PC-9 (cell line): Measurements from ENCODE around the gene POLDIP3.

Experiments used
- EZH2 ChIP-seq: fragments of 200-600 bp; sonication (generic); IDR thresholded peaks from 2 replicates; pipeline ENCODE4 v1.8.0; 2017; ENCODE audit warnings: antibody characterized with exemption, low read depth
- TF ChIP-seq, protein P1 (sequence below): fragments of 200-600 bp; sonication (generic); conservative IDR thresholded peaks from 2 replicates; pipeline ENCODE4 v1.6.1; 2017; ENCODE audit warnings: mixed run types, antibody characterized with exemption, mild to moderate bottlenecking, moderate library complexity

GRCh38 chr22:42645938-42646568 lies 31.4 kb upstream of the POLDIP3 start:
- TF ChIP-seq, protein P1, sequence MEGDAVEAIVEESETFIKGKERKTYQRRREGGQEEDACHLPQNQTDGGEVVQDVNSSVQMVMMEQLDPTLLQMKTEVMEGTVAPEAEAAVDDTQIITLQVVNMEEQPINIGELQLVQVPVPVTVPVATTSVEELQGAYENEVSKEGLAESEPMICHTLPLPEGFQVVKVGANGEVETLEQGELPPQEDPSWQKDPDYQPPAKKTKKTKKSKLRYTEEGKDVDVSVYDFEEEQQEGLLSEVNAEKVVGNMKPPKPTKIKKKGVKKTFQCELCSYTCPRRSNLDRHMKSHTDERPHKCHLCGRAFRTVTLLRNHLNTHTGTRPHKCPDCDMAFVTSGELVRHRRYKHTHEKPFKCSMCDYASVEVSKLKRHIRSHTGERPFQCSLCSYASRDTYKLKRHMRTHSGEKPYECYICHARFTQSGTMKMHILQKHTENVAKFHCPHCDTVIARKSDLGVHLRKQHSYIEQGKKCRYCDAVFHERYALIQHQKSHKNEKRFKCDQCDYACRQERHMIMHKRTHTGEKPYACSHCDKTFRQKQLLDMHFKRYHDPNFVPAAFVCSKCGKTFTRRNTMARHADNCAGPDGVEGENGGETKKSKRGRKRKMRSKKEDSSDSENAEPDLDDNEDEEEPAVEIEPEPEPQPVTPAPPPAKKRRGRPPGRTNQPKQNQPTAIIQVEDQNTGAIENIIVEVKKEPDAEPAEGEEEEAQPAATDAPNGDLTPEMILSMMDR: no peak
- no peak for TF ChIP-seq EZH2
